ENCODE data around the gene HELLS.
"Not testable (repeated sequence)": the region's sequence is repeated elsewhere in the genome, so short reads cannot be mapped to it uniquely, and the experiment has no call there.

Gene HELLS

GRCh38 chr10:94545391-94546048 lies at the start of gene HELLS:
Gene HELLS (plus strand): TSS chr10:94545788. CDS start chr10:94545922, 134 bp downstream.
- peak; percentile 93 for DNase-seq

- no peak for DNase-seq
Observed at GRCh38 chr10:94496010-94496409, 49.6 kb upstream of the HELLS start.

GRCh38 chr10:94496646-94497045 lies 48.9 kb upstream of the HELLS start:
- DNase-seq = no peak

- DNase-seq = no peak
Observed at GRCh38 chr10:94500063-94500462, 45.5 kb upstream of the HELLS start.

- no peak for DNase-seq
Observed at GRCh38 chr10:94521276-94522250, 24.0 kb upstream of the HELLS start.

- DNase-seq = no peak
Observed at GRCh38 chr10:94524146-94524545, 21.4 kb upstream of the HELLS start.

GRCh38 chr10:94524711-94525110 lies 20.9 kb upstream of the HELLS start:
- no peak for DNase-seq

- not testable (repeated sequence) for DNase-seq
Observed at GRCh38 chr10:94531550-94531949, 14.0 kb upstream of the HELLS start.

- DNase-seq = no peak
Observed at GRCh38 chr10:94533027-94533426, 12.6 kb upstream of the HELLS start.

GRCh38 chr10:94542282-94542681 lies 3.3 kb upstream of the HELLS start:
- DNase-seq = not testable (repeated sequence)

GRCh38 chr10:94546049-94546900 lies 687 bp downstream of the HELLS start:
- DNase-seq = no peak

GRCh38 chr10:94546901-94547185 lies 1.3 kb downstream of the HELLS start:
- no peak for DNase-seq

- DNase-seq = no peak
Observed at GRCh38 chr10:94549221-94549620, 3.6 kb downstream of the HELLS start.

- not testable (repeated sequence) for DNase-seq
Observed at GRCh38 chr10:94567714-94568307, 22.2 kb downstream of the HELLS start.

GRCh38 chr10:94571081-94571480 lies 25.5 kb downstream of the HELLS start:
- no peak for DNase-seq

GRCh38 chr10:94571528-94571927 lies 25.9 kb downstream of the HELLS start:
- DNase-seq = no peak

GRCh38 chr10:94578790-94579189 lies 33.2 kb downstream of the HELLS start:
- no peak for DNase-seq

- no peak for DNase-seq
Observed at GRCh38 chr10:94583124-94583523, 37.5 kb downstream of the HELLS start.

- no peak for DNase-seq
Observed at GRCh38 chr10:94591461-94592205, 46.0 kb downstream of the HELLS start.

GRCh38 chr10:94602729-94603515 lies 57.3 kb downstream of the HELLS start:
- no peak for DNase-seq

GRCh38 chr10:94607111-94607510 lies 61.5 kb downstream of the HELLS start:
- DNase-seq = no peak

All from femur (tissue), 1 donor.